Measurements from ENCODE around the gene GNAZ.

The GNAZ gene

GRCh38 chr22:23110190-23110921, 40.0 kb downstream of the GNAZ start:
- in situ Hi-C loops (cut with HindIII; ENCODE audit: low pct_ligation_motif_present, low pct_unique_long_range_greater_than_20kb, low sequenced_read_pairs), result no loop called here
- DNase-seq, result no peak

DNA sequence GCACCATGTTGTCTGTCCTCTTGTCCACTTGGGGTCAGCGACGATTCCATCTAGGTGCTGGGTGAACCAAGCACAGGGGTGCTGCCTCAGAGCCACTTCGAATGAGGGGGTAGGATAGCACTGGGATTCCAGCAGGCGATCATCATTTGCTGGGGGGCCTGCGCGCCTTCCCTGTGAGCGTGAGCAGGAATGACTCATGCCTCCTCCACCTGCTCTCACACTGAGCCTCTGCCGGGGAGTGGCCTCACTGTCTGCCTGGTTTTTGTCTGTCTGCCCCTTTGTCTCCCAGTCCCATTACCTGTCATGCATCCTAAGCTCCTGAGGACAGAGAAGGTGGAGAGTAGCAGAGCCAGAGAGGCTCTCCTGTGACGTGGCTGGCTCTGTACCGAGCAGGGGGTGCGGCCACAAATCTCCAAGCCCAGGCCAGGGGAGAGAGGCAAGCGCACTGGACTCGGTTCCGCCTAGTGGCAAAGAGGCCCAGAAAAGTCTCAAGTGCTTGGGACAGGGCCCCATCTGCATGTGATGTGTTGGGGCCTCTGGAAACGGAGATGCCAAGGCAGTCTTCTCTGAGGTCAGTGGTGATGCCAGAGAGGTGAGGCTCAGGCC, 40.7 kb downstream of the GNAZ start:
- in situ Hi-C loops (cut with HindIII; ENCODE audit: low pct_ligation_motif_present, low pct_unique_long_range_greater_than_20kb, low sequenced_read_pairs), result no loop called here

GRCh38 chr22:23112472-23113012, 42.2 kb downstream of the GNAZ start:
- no peak for DNase-seq
- in situ Hi-C loops (cut with HindIII; ENCODE audit: low pct_ligation_motif_present, low pct_unique_long_range_greater_than_20kb, low sequenced_read_pairs), result no loop called here

More for the DNA sequence above, 40.7 kb downstream of the GNAZ start:
- DNase-seq, result no peak

GRCh38 chr22:23113067-23113846, 42.9 kb downstream of the GNAZ start:
- no peak for DNase-seq

DNA sequence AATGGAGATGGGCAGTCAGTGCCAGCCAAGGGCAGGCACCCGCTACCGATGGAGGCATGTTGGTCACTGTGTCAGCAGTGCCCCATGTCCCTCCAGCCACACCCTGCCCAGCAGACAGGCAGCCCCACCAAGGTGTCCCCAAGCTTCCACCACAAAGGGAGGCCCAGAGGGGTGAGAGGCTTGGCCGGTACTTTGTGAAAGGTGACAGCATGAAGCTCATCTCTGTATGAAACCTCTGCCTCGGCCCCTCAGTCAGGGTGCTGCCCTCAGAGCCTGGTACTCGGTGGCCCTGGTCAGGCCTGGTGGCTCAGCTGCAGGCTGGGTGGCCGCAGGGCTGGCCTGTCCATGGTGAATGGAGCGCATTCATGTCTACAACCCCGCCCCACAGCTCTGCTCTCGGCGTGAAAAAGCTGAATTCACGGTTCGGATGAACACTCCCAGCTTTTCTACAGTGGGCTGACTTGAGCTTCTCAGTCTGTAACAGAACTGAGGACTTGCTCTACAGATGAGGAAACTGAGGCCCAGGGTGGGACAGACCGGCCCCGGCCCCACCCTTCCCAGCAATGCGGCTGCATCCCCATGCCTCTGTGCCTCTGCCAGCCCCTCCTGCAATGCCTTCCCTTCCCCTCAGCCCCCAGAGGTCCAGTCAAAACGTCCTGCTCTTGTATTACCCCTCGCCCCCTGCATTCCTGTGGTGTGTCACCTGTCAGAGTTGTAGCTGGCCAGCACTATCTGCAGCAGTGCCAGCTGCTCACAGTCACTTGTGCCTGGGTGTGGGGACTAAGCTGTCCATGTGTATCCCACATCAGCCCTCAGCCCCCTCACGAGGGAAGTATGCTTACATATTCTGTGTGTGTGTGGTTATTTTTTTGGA, 43.8 kb downstream of the GNAZ start:
- no peak for DNase-seq
- in situ Hi-C loops (cut with HindIII; ENCODE audit: low pct_ligation_motif_present, low pct_unique_long_range_greater_than_20kb, low sequenced_read_pairs), result no loop called here

More at GRCh38 chr22:23113067-23113846, 42.9 kb downstream of the GNAZ start:
- in situ Hi-C loops (cut with HindIII; ENCODE audit: low pct_ligation_motif_present, low pct_unique_long_range_greater_than_20kb, low sequenced_read_pairs), result no loop called here

DNA sequence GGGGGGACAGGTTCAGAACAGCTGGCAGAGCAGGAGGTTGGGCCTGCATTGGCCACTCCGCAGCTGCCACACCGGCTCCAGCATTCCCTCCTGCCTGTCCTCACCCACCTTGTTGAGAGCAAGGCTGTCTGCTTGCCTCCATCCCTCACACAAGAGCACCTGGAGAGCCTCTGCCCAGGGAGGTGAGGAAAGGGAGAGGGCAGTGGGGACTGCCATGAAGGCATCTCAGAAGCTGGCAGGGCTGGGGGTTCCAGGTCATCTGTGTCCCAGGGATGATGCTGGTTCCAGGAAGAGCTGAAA, 44.4 kb downstream of the GNAZ start:
- DNase-seq, result no peak
- in situ Hi-C loops (cut with HindIII; ENCODE audit: low pct_ligation_motif_present, low pct_unique_long_range_greater_than_20kb, low sequenced_read_pairs), result no loop called here

- in situ Hi-C loops (cut with HindIII; ENCODE audit: low pct_ligation_motif_present, low pct_unique_long_range_greater_than_20kb, low sequenced_read_pairs), result no loop called here
These were observed 45.0 kb downstream of the GNAZ start for GRCh38 chr22:23115369-23115768.

GRCh38 chr22:23115825-23116494, 45.6 kb downstream of the GNAZ start:
- no peak for DNase-seq
- in situ Hi-C loops (cut with HindIII; ENCODE audit: low pct_ligation_motif_present, low pct_unique_long_range_greater_than_20kb, low sequenced_read_pairs), result no loop called here

More at GRCh38 chr22:23115369-23115768, 45.0 kb downstream of the GNAZ start:
- no peak for DNase-seq

GRCh38 chr22:23116506-23117263, 46.4 kb downstream of the GNAZ start:
- DNase-seq, result no peak
- in situ Hi-C loops (cut with HindIII; ENCODE audit: low pct_ligation_motif_present, low pct_unique_long_range_greater_than_20kb, low sequenced_read_pairs), result no loop called here

GRCh38 chr22:23117275-23117674, 47.0 kb downstream of the GNAZ start:
- DNase-seq, result no peak
- in situ Hi-C loops (cut with HindIII; ENCODE audit: low pct_ligation_motif_present, low pct_unique_long_range_greater_than_20kb, low sequenced_read_pairs), result no loop called here

- in situ Hi-C loops (cut with HindIII; ENCODE audit: low pct_ligation_motif_present, low pct_unique_long_range_greater_than_20kb, low sequenced_read_pairs), result no loop called here
- DNase-seq, result no peak
These were observed 47.8 kb downstream of the GNAZ start for GRCh38 chr22:23117891-23118646.

DNA sequence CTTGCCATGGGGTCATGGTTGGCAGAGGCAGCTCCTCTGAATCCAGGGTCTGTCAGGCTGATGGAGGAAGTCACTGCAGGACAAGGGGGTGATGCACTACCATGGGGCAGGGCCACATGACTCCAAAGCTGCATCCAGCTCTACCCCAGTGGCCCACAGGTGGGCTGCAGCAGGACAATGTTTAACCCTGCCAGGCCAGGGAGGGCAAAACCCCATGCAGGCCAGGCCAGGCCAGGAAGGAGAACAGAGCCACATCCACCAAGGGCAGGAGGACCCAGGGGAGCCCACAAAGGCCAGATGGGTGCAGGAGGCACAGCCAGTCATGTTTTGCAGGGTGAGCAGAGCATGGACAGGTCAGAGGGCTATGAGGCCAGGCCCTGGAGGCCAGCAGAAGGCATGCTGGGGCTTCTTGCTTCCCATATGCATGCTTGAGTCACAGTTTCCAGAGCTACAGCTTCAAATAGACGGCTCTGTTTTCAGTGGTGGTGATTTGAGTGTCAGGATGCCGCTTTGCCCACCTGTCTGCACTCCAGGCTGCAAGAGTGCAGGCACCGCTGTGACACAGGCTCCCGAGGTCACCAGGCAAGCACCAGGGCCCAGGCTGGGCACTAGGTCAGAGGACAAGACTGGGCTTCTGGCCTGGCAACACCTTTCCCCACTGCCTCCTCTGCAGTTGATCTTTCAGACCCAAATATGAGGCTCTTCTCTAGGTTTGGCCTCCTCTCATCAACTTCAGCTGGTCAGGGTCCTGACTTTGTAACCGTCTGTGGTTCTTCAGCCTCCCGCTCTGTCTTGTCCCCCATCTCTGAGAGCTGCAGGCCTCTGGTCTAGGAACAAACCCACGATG, 48.6 kb downstream of the GNAZ start:
- no peak for DNase-seq
- in situ Hi-C loops (cut with HindIII; ENCODE audit: low pct_ligation_motif_present, low pct_unique_long_range_greater_than_20kb, low sequenced_read_pairs), result no loop called here

GRCh38 chr22:23119494-23120414, 49.4 kb downstream of the GNAZ start:
- in situ Hi-C loops (cut with HindIII; ENCODE audit: low pct_ligation_motif_present, low pct_unique_long_range_greater_than_20kb, low sequenced_read_pairs), result no loop called here
- no peak for DNase-seq

GRCh38 chr22:23120415-23120899, 50.1 kb downstream of the GNAZ start:
- DNase-seq, result no peak
- in situ Hi-C loops (cut with HindIII; ENCODE audit: low pct_ligation_motif_present, low pct_unique_long_range_greater_than_20kb, low sequenced_read_pairs), result no loop called here

GRCh38 chr22:23121000-23121421, 50.7 kb downstream of the GNAZ start:
- DNase-seq, result no peak
- in situ Hi-C loops (cut with HindIII; ENCODE audit: low pct_ligation_motif_present, low pct_unique_long_range_greater_than_20kb, low sequenced_read_pairs), result no loop called here

All from ACHN (cell line).